Heart right ventricle (tissue), 16 donors: Measurements from ENCODE around the gene RPE. TPM values are rescaled to one million over a fixed set of nuclear protein-coding genes. Genes with fewer than 3 reads are reported as not detected.

Experiments
- ATAC-seq, 8 donors: fragments of 200-7000 bp; cut with Tn5 transposase; one replicate each; pipeline ENCODE4 v1.9.1; 2020; ENCODE audit warnings: mild to moderate bottlenecking in 8 of 8, moderate library complexity in 8 of 8, moderate number of reproducible peaks in 1 of 8
- DNase-seq, 2 donors: peaks; one replicate each; pipeline ENCODE4 v3.0.0-alpha.2; 2020
- H3K27ac ChIP-seq, 10 donors: fragments of 200-600 bp; sonication (generic) in 2 of 10; one replicate each; pipeline versions ENCODE4 v1.5.0 to v1.8.0; 2020 to 2022; ENCODE audit warnings: mild to moderate bottlenecking in 3 of 10
- H3K27me3 ChIP-seq, 7 donors: fragments of 200-600 bp; one replicate each; pipeline ENCODE4 v1.8.0; 2021 to 2022; ENCODE audit warnings: mild to moderate bottlenecking in 2 of 7
- H3K36me3 ChIP-seq, 9 donors: fragments of 200-600 bp; sonication (generic) in 1 of 9; one replicate each; pipeline versions ENCODE4 v1.5.0 to v1.8.0; 2020 to 2022; ENCODE audit warnings: mild to moderate bottlenecking in 2 of 9
- H3K4me1 ChIP-seq, 9 donors: fragments of 200-600 bp; sonication (generic) in 1 of 9; one replicate each; pipeline versions ENCODE4 v1.5.0 to v1.8.0; 2020 to 2022; ENCODE audit warnings: mild to moderate bottlenecking in 4 of 9
- H3K4me3 ChIP-seq, 10 donors: fragments of 200-600 bp; sonication (generic) in 2 of 10; one replicate each; pipeline versions ENCODE4 v1.5.0 to v1.8.0; 2020 to 2022; ENCODE audit warnings: mild to moderate bottlenecking in 7 of 10, moderate library complexity in 2 of 10
- H3K9me3 ChIP-seq, 11 donors: fragments of 200-600 bp in 10 of 11; sonication (generic) in 2 of 11; one replicate each; pipeline versions ENCODE4 v1.5.0 to v1.8.0; 2013 to 2022; ENCODE audit warnings: mild to moderate bottlenecking in 2 of 11, control low read depth in 1 of 11, moderate library complexity in 1 of 11
- WGBS, 2 donors: extraction: QIAGEN DNeasy Blood & Tissue Kit; methylation state at CpG; one replicate each; pipeline ENCODE4 v1.1.7; 2013; ENCODE audit warnings: inconsistent platforms in 1 of 2; 5-methylcytosine and 5-hydroxymethylcytosine counted together
- intact Hi-C, 10 donors: fragments of 100-400 bp; cut with DNase I; formaldehyde crosslinking; loops; one replicate each; pipeline versions ENCODE4 v1.11.1 to v1.14.2; 2022
- polyA plus RNA-seq, 2 donors: library from polyadenylated mRNA; stranded (reverse); fragments of 200-250 nt; gene quantifications; one replicate each; pipeline ENCODE4 v1.2.3, GENCODE V29; 2013
- total RNA-seq, 10 donors: library from RNA; stranded (reverse); fragmentation: NEBNext Ultra II Directional in 3 of 10; extraction: Animal tissue kit (Norgen Biotek cat#: 25700) in 3 of 10; gene quantifications; one replicate each; pipeline versions ENCODE4 v1.2.1 to v1.2.4, GENCODE V29; 2021 to 2023
- TF ChIP-seq, protein P1 (sequence below), 9 donors: fragments of 200-600 bp; sonication (generic) in 2 of 9; IDR thresholded peaks; one replicate each; pipeline versions ENCODE4 v1.5.0 to v1.8.0; 2021 to 2022; ENCODE audit warnings: antibody characterized with exemption in 9 of 9, mild to moderate bottlenecking in 5 of 9, moderate library complexity in 1 of 9
- donor health status: Arrhythmogenic right ventricular cardiomyopathy.
- donor health status: ischemic (EF 13 %, LVEDD 7.1; RV severe dilation, severe dysfunction).
- donor health status: healthy with polysubstance abuse.
- donor health status: DM: no; HTN: yes; CAD: no.
- donor health status: DM: no; HTN: no; CAD: no.
- donor health status: ischemic (EF 25% LVEDD 6.9; RV normal size, moderate dysfunction).
- donor health status: ischemic (EF 25% LVEDD 5.7; RV mildly dilated, moderate dysfunction).
- donor health status: healthy.
- donor health status: DM: yes; HTN: yes; CAD: no.
- donor health status: Ischemic cardiomyopathy.
- donor health status: ischemic (EF 35%, LVEDD 5.7; RV mildly dilated, moderate dysfunction).
- donor health status: nonischemic (EF 11% LVEDD 7.7; RV severe dilation, severe dysfunction).
- donor health status: DM: yes; HTN: yes; CAD: no.
- donor health status: PGD.
- donor health status: ischemic (EF 29% LVEDD 5.4; RV normal size, mild dysfunction).
- donor health status: nonischemic (EF 23%, LVEDD 6.1; RV moderate dilation, normal function).

RPE gene
- total and polyA plus RNA-seq, 12 donors = 8.0 to 25.6 (median 14.7) TPM

DNA sequence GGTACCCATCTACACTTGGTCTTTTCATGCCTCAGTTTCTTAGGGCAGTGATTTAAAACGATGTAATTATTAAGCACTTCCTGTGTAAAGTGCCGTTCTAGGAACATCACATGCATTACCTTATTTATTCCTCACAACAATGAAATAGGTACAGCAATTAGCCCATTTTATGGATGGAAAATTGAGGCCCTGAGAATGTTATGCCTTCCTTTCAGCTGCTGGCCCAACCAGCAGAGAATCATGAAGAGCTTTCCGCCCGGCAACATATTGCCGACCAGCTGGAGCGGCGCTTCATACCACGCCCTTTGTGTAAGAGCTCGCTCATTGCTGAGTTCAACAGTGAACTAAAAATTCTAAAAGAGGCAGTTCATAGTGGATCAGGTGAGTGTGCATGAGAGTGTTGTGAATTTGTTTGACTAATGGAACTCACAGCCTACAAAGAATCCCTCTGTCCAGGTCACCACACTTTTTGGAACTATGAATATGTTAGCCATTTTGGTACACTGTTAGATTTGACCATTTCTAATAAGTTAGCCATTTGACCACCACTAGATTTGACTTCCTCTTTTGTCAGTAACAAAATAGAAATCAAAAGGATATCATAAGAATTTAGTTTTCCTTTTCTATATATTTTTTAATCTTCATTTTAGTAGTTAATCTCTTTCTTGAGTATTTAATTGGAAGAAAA lies 25.6 kb upstream of the RPE start:
- Histone ChIP-seq H3K9me3 (no peaks in the 10 kb centered on the region), H3K27ac (no peak overlapping the region), H3K4me3 (no peak overlapping the region), H3K4me1 (no peaks in the 10 kb centered on the region), H3K36me3 (no peaks in the 10 kb centered on the region), H3K27me3 (peaks cover 0 to 11% (median 0%) of the 10 kb centered on the region in 7 donors)
- TF ChIP-seq, protein P1, sequence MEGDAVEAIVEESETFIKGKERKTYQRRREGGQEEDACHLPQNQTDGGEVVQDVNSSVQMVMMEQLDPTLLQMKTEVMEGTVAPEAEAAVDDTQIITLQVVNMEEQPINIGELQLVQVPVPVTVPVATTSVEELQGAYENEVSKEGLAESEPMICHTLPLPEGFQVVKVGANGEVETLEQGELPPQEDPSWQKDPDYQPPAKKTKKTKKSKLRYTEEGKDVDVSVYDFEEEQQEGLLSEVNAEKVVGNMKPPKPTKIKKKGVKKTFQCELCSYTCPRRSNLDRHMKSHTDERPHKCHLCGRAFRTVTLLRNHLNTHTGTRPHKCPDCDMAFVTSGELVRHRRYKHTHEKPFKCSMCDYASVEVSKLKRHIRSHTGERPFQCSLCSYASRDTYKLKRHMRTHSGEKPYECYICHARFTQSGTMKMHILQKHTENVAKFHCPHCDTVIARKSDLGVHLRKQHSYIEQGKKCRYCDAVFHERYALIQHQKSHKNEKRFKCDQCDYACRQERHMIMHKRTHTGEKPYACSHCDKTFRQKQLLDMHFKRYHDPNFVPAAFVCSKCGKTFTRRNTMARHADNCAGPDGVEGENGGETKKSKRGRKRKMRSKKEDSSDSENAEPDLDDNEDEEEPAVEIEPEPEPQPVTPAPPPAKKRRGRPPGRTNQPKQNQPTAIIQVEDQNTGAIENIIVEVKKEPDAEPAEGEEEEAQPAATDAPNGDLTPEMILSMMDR (IDR thresholded peaks at IDR 0.05) = no peak
- no peak for ATAC-seq
- WGBS, 2 donors = 83 to 86% methylated on average over 9 of the region's 9 CpGs
- intact Hi-C loops = loop anchor here in 8 of 10 donors (1.0 to 10.0 kb wide), 6 partner anchors 218 to 418 kb away; no protein-coding TSS in a partner anchor
- DNase-seq = no peak

DNA sequence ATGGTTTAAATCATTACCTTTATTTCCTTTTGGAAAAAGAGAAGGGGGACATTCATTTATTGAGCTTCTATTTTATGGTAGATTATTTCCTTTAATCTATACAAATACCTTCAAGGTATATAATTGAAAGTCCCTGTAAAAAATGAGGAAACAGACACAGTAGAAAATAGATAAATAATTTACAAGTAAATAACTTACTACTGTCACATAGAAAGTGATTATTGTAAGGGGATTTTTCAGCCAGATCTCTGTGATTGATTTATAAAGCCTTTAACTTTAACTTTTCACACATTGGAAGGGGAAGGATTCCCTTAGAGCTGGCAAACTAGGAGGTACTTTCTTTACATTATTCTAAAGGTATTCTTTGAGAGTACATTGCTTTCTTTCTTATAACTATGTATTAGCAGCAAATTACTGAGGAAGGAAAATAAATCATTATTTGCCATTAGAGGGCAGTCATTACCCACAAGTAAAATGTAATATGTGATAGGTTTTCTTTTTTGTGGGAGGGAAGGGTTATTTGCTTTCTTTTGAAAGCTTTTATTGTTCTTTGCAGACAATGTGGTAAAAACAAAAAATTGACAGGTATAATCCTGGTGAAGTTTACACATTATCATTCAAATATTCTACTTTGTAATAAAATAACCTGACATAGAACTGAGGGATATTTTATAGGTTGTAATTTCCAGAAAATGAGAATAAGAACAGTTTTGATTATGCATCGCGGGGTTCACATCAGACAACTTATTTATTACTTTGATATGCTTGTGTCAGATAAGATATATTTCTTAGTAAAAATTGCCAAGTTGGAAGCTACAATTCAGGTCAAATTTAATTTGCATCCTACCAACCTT lies 24.8 kb upstream of the RPE start:
- TF ChIP-seq, protein P1 (IDR thresholded peaks at IDR 0.05) = peak; percentile 25 to 81 (median 69)
- WGBS, 2 donors = 91 to 95% methylated on average over 2 of the region's 2 CpGs
- intact Hi-C loops = loop anchor here (1.0 to 10.0 kb wide), 7 partner anchors 217 to 417 kb away; no protein-coding TSS in a partner anchor

DNA sequence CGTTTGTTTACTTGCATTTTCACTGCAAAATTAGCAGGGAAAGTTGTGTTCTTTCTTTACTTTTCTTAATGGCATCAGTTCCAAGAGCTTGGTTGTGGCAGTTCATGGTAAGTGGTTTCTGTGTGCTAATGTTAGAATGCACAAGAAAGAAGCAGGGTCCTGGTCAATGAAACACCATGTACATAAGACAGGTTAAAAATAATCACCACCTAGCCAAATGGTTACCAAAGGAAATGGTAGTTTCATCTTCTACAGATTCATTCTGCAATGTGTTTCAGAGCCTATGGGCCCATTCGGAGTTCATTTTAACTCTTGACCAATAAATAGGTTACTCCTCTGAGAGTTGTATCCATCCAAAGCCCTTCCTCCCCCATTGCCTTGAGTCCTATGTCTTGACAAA lies 18.1 kb upstream of the RPE start:
- intact Hi-C loops = no loop called here
- no peak overlapping the region for H3K4me3 ChIP-seq
- ATAC-seq = no peak
- H3K36me3 ChIP-seq = no peaks in the 10 kb centered on the region
- TF ChIP-seq, protein P1 (IDR thresholded peaks at IDR 0.05) = no peak
- no peak for DNase-seq
- no peaks in the 10 kb centered on the region for H3K9me3 ChIP-seq
- H3K27ac ChIP-seq = no peak overlapping the region
- peaks cover 0 to 10% (median 0%) of the 10 kb centered on the region in 9 donors for H3K4me1 ChIP-seq
- 93 to 96% methylated on average over 2 of the region's 2 CpGs for WGBS, 2 donors
- H3K27me3 ChIP-seq = peaks cover 0 to 11% (median 0%) of the 10 kb centered on the region in 7 donors

More for the DNA sequence above, 24.8 kb upstream of the RPE start:
- DNase-seq (no peak), ATAC-seq (peak in 2 of 8 donors; percentile 33 to 54)
- Histone ChIP-seq H3K27me3 (peaks cover 0 to 9% (median 0%) of the 10 kb centered on the region in 7 donors), H3K27ac (no peak overlapping the region), H3K4me1 (no peaks in the 10 kb centered on the region), H3K4me3 (no peak overlapping the region), H3K36me3 (no peaks in the 10 kb centered on the region), H3K9me3 (no peaks in the 10 kb centered on the region)

DNA sequence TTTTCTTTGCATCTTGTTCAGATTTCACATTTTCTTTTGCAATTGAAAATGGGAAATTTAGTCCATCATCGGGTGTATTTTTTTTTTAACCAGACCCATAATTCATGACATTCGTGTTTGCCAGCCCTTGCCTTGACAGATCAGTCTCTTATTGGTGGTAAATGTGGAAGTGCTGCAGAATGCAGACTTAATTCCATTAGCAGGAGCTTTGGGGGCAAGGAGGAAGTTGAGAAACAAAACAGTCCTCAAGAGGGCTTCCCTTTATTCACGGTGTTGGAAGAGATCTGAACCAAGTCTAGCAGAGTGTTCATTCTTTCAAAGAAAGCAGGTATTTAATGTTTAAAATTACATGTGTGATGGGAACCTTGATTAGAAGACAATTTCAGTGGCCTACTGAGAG lies 16.6 kb upstream of the RPE start:
- Histone ChIP-seq H3K4me3 (no peak overlapping the region), H3K9me3 (no peaks in the 10 kb centered on the region), H3K27ac (peak overlapping the region in 1 of 10 donors; percentile 4), H3K36me3 (no peaks in the 10 kb centered on the region), H3K27me3 (peaks cover 0 to 14% (median 0%) of the 10 kb centered on the region in 7 donors), H3K4me1 (peaks cover 0 to 10% (median 0%) of the 10 kb centered on the region in 9 donors)
- DNase-seq = no peak
- intact Hi-C loops = no loop called here
- ATAC-seq = peak in 1 of 8 donors; percentile 37
- WGBS, 2 donors = 54 to 58% methylated on average over 3 of the region's 3 CpGs
- TF ChIP-seq, protein P1 (IDR thresholded peaks at IDR 0.05) = no peak
